HepG2 (cell line): ENCODE measurements around the gene PROX2. TPM values are rescaled to one million over a fixed set of nuclear protein-coding genes. Genes with fewer than 3 reads are reported as not detected.

Source experiments
- CAMTA2 ChIP-seq: sonication (generic); formaldehyde crosslinking; IDR thresholded peaks from 2 replicates; pipeline ENCODE4 v1.4.0; 2020; ENCODE audit warnings: mild to moderate bottlenecking, missing genetic modification reagents, borderline replicate concordance
- HMG20A ChIP-seq: IDR thresholded peaks from 2 replicates; pipeline ENCODE4 v1.6.1; 2016; ENCODE audit warnings: borderline replicate concordance
- HNF4A ChIP-seq: sonication (generic); formaldehyde crosslinking; IDR thresholded peaks from 2 replicates; pipeline ENCODE4 v1.4.0; 2020; ENCODE audit warnings: missing genetic modification reagents
- IRF9 ChIP-seq: sonication (generic); formaldehyde crosslinking; IDR thresholded peaks from 2 replicates; pipeline ENCODE4 v1.8.0; 2022; ENCODE audit warnings: missing genetic modification reagents, mild to moderate bottlenecking, borderline replicate concordance
- IRX3 ChIP-seq: sonication (generic); formaldehyde crosslinking; IDR thresholded peaks from 2 replicates; pipeline ENCODE4 v1.8.1; 2023; ENCODE audit warnings: mild to moderate bottlenecking, low read depth, missing genetic modification reagents, borderline replicate concordance
- NR2F1 ChIP-seq, 2 experiments: fragments of 450-650 bp in 1 of 2; formaldehyde crosslinking in 1 of 2; IDR thresholded peaks; 2 replicates each; pipeline versions ENCODE4 v1.5.0 to v1.6.1; 2016 to 2020; ENCODE audit warnings: mild to moderate bottlenecking in 1 of 2, missing compliant biosample characterization in 1 of 2, missing genetic modification reagents in 1 of 2, moderate library complexity in 1 of 2
- PCBP1 ChIP-seq: fragments of 200-400 bp; formaldehyde crosslinking; IDR thresholded peaks from 2 replicates; pipeline ENCODE4 v1.6.1; 2017; ENCODE audit warnings: mild to moderate bottlenecking, low read depth, low read length, borderline replicate concordance
- POGK ChIP-seq: sonication (generic); formaldehyde crosslinking; conservative IDR thresholded peaks from 2 replicates; pipeline ENCODE4 v1.8.0; 2022; ENCODE audit warnings: mild to moderate bottlenecking, moderate library complexity, missing genetic modification reagents
- SIN3B ChIP-seq: fragments of 150-350 bp; IDR thresholded peaks from 2 replicates; pipeline ENCODE4 v1.6.1; 2014; ENCODE audit warnings: low read length
- SNAPC4 ChIP-seq: sonication (generic); formaldehyde crosslinking; IDR thresholded peaks from 2 replicates; pipeline ENCODE4 v1.4.0; 2020; ENCODE audit warnings: mild to moderate bottlenecking, missing genetic modification reagents
- TEAD2 ChIP-seq: sonication (generic); formaldehyde crosslinking; IDR thresholded peaks from 2 replicates; pipeline ENCODE4 v1.9.0; 2021; ENCODE audit warnings: missing genetic modification reagents
- UBTF ChIP-seq: sonication (generic); formaldehyde crosslinking; IDR thresholded peaks from 2 replicates; pipeline ENCODE4 v1.4.0; 2020; ENCODE audit warnings: mild to moderate bottlenecking, missing genetic modification reagents
- ZBTB38 ChIP-seq: sonication (generic); formaldehyde crosslinking; IDR thresholded peaks from 2 replicates; pipeline ENCODE4 v1.5.1; 2020; ENCODE audit warnings: mild to moderate bottlenecking, missing genetic modification reagents
- ZC3H13 ChIP-seq: sonication (generic); formaldehyde crosslinking; IDR thresholded peaks from 2 replicates; pipeline ENCODE4 v1.8.1; 2023; ENCODE audit warnings: mild to moderate bottlenecking, missing genetic modification reagents, moderate library complexity
- ZMAT3 ChIP-seq: sonication (generic); formaldehyde crosslinking; conservative IDR thresholded peaks from 2 replicates; pipeline ENCODE4 v1.7.0; 2021; ENCODE audit warnings: missing genetic modification reagents
- ZNF576 ChIP-seq: sonication (generic); formaldehyde crosslinking; IDR thresholded peaks from 2 replicates; pipeline ENCODE4 v1.4.0; 2020; ENCODE audit warnings: mild to moderate bottlenecking, missing genetic modification reagents
- ZNF598 ChIP-seq: sonication (generic); formaldehyde crosslinking; IDR thresholded peaks from 2 replicates; pipeline ENCODE4 v1.5.1; 2020; ENCODE audit warnings: mild to moderate bottlenecking, missing genetic modification reagents, borderline replicate concordance
- ZNF672 ChIP-seq: sonication (generic); formaldehyde crosslinking; IDR thresholded peaks from 2 replicates; pipeline ENCODE4 v1.8.1; 2022; ENCODE audit warnings: missing genetic modification reagents
- polyA plus RNA-seq, 8 experiments: library from polyadenylated mRNA; depleted of rRNA in 3 of 8; stranded (reverse) in 7 of 8; unstranded in 1 of 8; fragments of >200 nt; fragmentation: Illumina TruSeq in 4 of 8; extraction: Trizol in 4 of 8; gene quantifications; 2 replicates each; pipeline versions ENCODE4 v1.2.1 to v1.2.3, GENCODE V29; 2011 to 2016; ENCODE audit warnings: low read depth in 4 of 8, missing spikeins in 1 of 8, mixed read lengths in 1 of 8; ENCODE audit not compliant: insufficient read depth in 1 of 8
- total RNA-seq, 5 experiments: library from RNA; depleted of rRNA; stranded (reverse); fragments of >200 nt; fragmentation: Illumina TruSeq; extraction: Trizol; gene quantifications; 2 replicates each; pipeline ENCODE4 v1.2.3, GENCODE V29; 2016; ENCODE audit warnings: low read depth in 1 of 5

Gene PROX2
- total and polyA plus RNA-seq, 2 of the 13 experiments (the other 11 are each of a cell fraction or from before 2014, with no cell fraction given): not detected

- peak in 1 of 2 experiments; percentile 38; a peak in 1 of 4 replicates for TF ChIP-seq NR2F1 (CRISPR knock-in tag; IDR thresholded peaks at IDR 0.05)
- TF ChIP-seq ZNF598 (CRISPR knock-in tag): peak; percentile 65; the same call in 1 of the 2 replicates
- TF ChIP-seq POGK (CRISPR knock-in tag): 0 out of 2 replicates have a peak, but pooled peaks have one; percentile 22
- peak; percentile 58; the same call in 1 of the 2 replicates for TF ChIP-seq ZC3H13
- peak; percentile 84; the same call in 1 of the 2 replicates for TF ChIP-seq IRF9
- TF ChIP-seq SIN3B: peak; percentile 73
- no peak for TF ChIP-seq TEAD2 (CRISPR knock-in tag)
- peak; percentile 71 for TF ChIP-seq ZMAT3 (CRISPR knock-in tag)
- 0 out of 2 replicates have a peak, but pooled peaks have one; percentile 26 for TF ChIP-seq HMG20A (CRISPR knock-in tag)
- peak; percentile 51; the same call in 1 of the 2 replicates for TF ChIP-seq HNF4A (CRISPR knock-in tag)
- peak; percentile 90 for TF ChIP-seq UBTF
- TF ChIP-seq ZNF576 (CRISPR knock-in tag): no peak
- TF ChIP-seq PCBP1: peak; percentile 96; the same call in 1 of the 2 replicates
- TF ChIP-seq CAMTA2 (CRISPR knock-in tag): no peak
- TF ChIP-seq ZBTB38 (CRISPR knock-in tag): peak; percentile 51; the same call in 1 of the 2 replicates
- no peak for TF ChIP-seq SNAPC4 (CRISPR knock-in tag)
- TF ChIP-seq IRX3: 0 out of 2 replicates have a peak, but pooled peaks have one; percentile 52
- peak; percentile 84; the same call in 1 of the 2 replicates for TF ChIP-seq ZNF672 (CRISPR knock-in tag)
Measured at GRCh38 chr14:74881431-74882102, 5.6 kb upstream of the PROX2 start, which contains the start of gene DLST (continued).
